ENCODE results near the gene FAM83F.
A peak's percentile ranks its signal among the peaks of the same experiment; 100 is the strongest.

Gene FAM83F

GRCh38 chr22:40041366-40042137 lies 46.8 kb downstream of the FAM83F start:
- Histone ChIP-seq H3K36me3 (ENCODE audit: control insufficient read depth, insufficient read depth, low read length) (no peaks in the 10 kb centered on the region), H3K4me3 (replicated peaks; ENCODE audit: low read depth, low read length) (no peak overlapping the region), H3K27me3 (replicated peaks; ENCODE audit: control insufficient read depth, insufficient read depth, low read length) (no peaks in the 10 kb centered on the region; the same call in 1 of the 2 replicates)
- DNase-seq (ENCODE audit: extremely low read depth, insufficient read length) = no peak
- no peak for TF ChIP-seq CTCF (IDR thresholded peaks at IDR 0.05; ENCODE audit: insufficient read depth, low read length, poor library complexity, severe bottlenecking)

DNA sequence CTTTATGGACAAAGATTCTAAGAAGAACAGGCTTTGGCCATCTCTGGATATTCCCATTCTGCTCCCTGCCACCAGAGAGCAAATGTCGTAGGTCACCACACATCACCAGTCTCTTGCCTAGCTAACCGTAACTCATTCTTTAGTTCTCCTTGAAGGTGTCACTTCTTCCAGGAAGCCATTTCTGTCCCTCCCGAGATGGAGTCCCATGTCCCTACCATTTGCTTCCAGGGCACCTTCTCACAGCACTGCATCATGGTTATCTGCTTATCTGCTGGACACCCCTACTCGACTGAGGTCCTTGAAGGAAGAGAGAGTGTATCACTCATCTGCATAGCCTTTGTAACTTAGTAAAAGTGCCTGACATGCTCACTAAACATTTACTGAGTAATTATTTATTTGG lies 47.6 kb downstream of the FAM83F start:
- TF ChIP-seq CTCF (IDR thresholded peaks at IDR 0.05; ENCODE audit: insufficient read depth, low read length, poor library complexity, severe bottlenecking) = no peak
- H3K4me3 ChIP-seq (replicated peaks; ENCODE audit: low read depth, low read length) = no peak overlapping the region
- H3K27me3 ChIP-seq (replicated peaks; ENCODE audit: control insufficient read depth, insufficient read depth, low read length) = no peaks in the 10 kb centered on the region; the same call in 1 of the 2 replicates
- H3K36me3 ChIP-seq (ENCODE audit: control insufficient read depth, insufficient read depth, low read length) = no peaks in the 10 kb centered on the region
- DNase-seq (ENCODE audit: extremely low read depth, insufficient read length) = no peak

GRCh38 chr22:40043081-40043480 lies 48.3 kb downstream of the FAM83F start:
- Histone ChIP-seq H3K36me3 (ENCODE audit: control insufficient read depth, insufficient read depth, low read length) (no peaks in the 10 kb centered on the region), H3K4me3 (replicated peaks; ENCODE audit: low read depth, low read length) (no peak overlapping the region), H3K27me3 (replicated peaks; ENCODE audit: control insufficient read depth, insufficient read depth, low read length) (no peaks in the 10 kb centered on the region; the same call in 1 of the 2 replicates)
- no peak for TF ChIP-seq CTCF (IDR thresholded peaks at IDR 0.05; ENCODE audit: insufficient read depth, low read length, poor library complexity, severe bottlenecking)
- DNase-seq (ENCODE audit: extremely low read depth, insufficient read length) = no peak

- H3K36me3 ChIP-seq (ENCODE audit: control insufficient read depth, insufficient read depth, low read length) = no peaks in the 10 kb centered on the region
- DNase-seq (ENCODE audit: extremely low read depth, insufficient read length) = no peak
- no peaks in the 10 kb centered on the region; the same call in 1 of the 2 replicates for H3K27me3 ChIP-seq (replicated peaks; ENCODE audit: control insufficient read depth, insufficient read depth, low read length)
- H3K4me3 ChIP-seq (replicated peaks; ENCODE audit: low read depth, low read length) = peak overlapping the region; percentile 93
- no peak for TF ChIP-seq CTCF (IDR thresholded peaks at IDR 0.05; ENCODE audit: insufficient read depth, low read length, poor library complexity, severe bottlenecking)
Measured at GRCh38 chr22:40043793-40044101, 49.0 kb downstream of the FAM83F start.

DNA sequence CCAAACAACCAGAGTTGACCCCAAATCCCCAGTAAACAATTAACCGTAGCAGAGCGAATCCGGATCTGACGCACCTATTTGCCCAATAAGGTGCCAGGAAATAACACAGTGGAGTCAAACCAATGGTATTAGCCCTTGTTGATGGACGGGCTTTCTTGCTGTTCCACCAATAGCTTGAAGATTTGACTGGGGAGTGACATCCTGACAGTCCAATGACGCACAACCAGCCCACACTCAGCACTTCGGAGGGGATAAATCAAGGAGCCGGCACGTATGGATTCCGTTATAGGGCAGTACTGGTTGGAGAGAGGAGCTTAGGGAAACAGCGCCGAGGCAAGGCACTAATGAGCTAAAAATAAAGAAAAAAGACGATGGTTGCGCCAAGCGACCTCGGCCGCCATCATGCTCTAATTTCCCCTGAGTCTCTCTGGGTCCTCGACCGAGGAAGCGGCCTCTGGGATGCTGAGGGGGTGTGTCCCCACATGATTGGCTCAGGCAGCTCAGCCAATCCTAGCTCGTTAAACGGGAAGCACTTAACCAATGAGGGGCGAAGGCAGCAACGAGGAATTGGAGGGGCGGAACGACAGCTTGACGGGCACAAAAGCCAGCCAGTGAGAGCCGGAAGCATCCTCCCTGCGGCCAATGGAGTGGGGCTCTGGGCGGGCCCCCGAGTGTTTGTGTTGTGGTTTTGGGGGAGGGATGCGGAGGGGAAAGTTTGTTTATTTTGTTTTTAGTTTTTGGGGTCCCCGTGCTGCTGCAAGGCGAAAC lies 49.5 kb downstream of the FAM83F start:
- H3K36me3 ChIP-seq (ENCODE audit: control insufficient read depth, insufficient read depth, low read length) = no peaks in the 10 kb centered on the region
- H3K27me3 ChIP-seq (replicated peaks; ENCODE audit: control insufficient read depth, insufficient read depth, low read length) = no peaks in the 10 kb centered on the region; the same call in 1 of the 2 replicates
- no peak for TF ChIP-seq CTCF (IDR thresholded peaks at IDR 0.05; ENCODE audit: insufficient read depth, low read length, poor library complexity, severe bottlenecking)
- peak; percentile 97 for DNase-seq (ENCODE audit: extremely low read depth, insufficient read length)
- peak overlapping the region; percentile 93 for H3K4me3 ChIP-seq (replicated peaks; ENCODE audit: low read depth, low read length)
